Esophagus squamous epithelium (tissue), 5 donors: ENCODE data around the gene NFATC2. TPM values are rescaled to one million over a fixed set of nuclear protein-coding genes. Genes with fewer than 3 reads are reported as not detected.
A peak's percentile ranks its signal among the peaks of the same experiment; 100 is the strongest.

Experiments
- DNase-seq: peaks from one replicate; lab custom pipeline; 2025; lab: John Stamatoyannopoulos, UW
- H3K27ac ChIP-seq, 4 donors: fragments of 200-600 bp; sonication (generic); one replicate each; pipeline ENCODE4 v1.5.1; 2016 to 2019; ENCODE audit warnings: mild to moderate bottlenecking in 1 of 4
- H3K27me3 ChIP-seq, 4 donors: fragments of 200-600 bp; sonication (generic); 1 replicate in 3 of 4; 2 replicates in 1 of 4; pipeline versions ENCODE4 v1.5.1 to v1.6.0; 2017 to 2021; ENCODE audit warnings: antibody characterized with exemption in 1 of 4
- H3K36me3 ChIP-seq, 3 donors: fragments of 200-600 bp; sonication (generic); one replicate each; pipeline ENCODE4 v1.5.1; 2016 to 2019
- H3K4me1 ChIP-seq, 3 donors: fragments of 200-600 bp; sonication (generic); one replicate each; pipeline ENCODE4 v1.5.1; 2017 to 2019
- H3K4me3 ChIP-seq, 4 donors: fragments of 200-600 bp; sonication (generic); 1 replicate in 3 of 4; 2 replicates in 1 of 4; pipeline ENCODE4 v1.5.1; 2016 to 2019; ENCODE audit warnings: mild to moderate bottlenecking in 2 of 4, moderate library complexity in 1 of 4
- H3K9me3 ChIP-seq, 3 donors: fragments of 200-600 bp; sonication (generic); one replicate each; pipeline ENCODE4 v1.5.1; 2016 to 2019
- POLR2A ChIP-seq, 4 donors: fragments of 450-650 bp; IDR thresholded peaks; one replicate each; pipeline ENCODE4 v1.6.1; 2017; ENCODE audit warnings: antibody characterized with exemption in 4 of 4, mild to moderate bottlenecking in 4 of 4, moderate library complexity in 3 of 4
- WGBS, 2 donors: methylation state at CpG; one replicate each; pipeline ENCODE4 v1.1.5; 2018; 5-methylcytosine and 5-hydroxymethylcytosine counted together
- intact Hi-C: fragments of 100-400 bp; cut with DNase I; formaldehyde crosslinking; loops from one replicate; pipeline ENCODE4 v1.15.0; 2022
- total RNA-seq, 4 donors: library from RNA; depleted of rRNA; stranded (reverse); fragments of >200 nt; gene quantifications; one replicate each; pipeline ENCODE4 v1.1.0, GENCODE V29; 2016
- TF ChIP-seq, protein P1 (sequence below), 6 experiments: fragments of 450-650 bp in 4 of 6; fragments of 200-600 bp in 2 of 6; sonication (generic) in 2 of 6; IDR thresholded peaks; one replicate each; pipeline ENCODE4 v1.5.1; 2016 to 2019; ENCODE audit warnings: antibody characterized with exemption in 6 of 6, mild to moderate bottlenecking in 4 of 6, moderate library complexity in 4 of 6
- donor health status: DM: yes; HTN: yes; CAD: no.

The NFATC2 gene
- total RNA-seq, 4 donors from 2014 or later = 0.83 to 6.7 (median 1.4) TPM

DNA sequence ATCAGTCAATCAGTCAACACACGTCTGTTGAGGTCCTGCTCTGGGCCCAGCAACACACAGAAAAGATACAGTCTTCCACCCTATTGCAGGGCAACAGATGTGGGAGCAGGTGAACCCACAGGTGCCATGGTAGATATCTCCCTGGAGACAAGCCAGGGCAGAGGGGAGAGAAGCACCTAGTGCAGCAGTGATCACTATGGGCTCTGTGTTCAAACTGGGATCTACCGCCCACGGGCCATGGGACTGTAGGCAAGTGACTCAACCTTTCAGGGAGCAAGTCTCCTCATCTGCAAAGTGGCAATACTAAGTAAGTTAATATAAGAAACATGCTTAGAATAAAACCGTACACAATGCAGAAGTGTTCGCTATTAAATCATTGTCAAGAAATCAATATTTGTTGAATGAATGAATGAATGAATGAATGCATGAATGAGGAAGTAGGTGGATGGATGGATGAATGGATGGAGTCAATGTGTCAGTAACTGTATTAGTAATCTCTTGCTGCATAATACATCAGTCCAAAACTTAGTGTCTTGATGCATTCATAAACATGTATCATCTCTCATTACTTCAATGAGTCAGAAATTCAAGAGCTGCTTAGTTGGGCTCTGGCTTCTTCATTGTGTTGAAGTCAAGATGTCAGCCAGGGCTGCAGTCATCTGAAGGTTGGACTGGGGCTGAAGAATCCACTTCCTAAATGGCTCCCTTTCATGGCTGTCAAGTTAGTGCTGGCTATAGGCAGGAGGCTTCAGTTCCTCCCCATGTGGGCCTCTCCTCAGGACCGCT is 31.9 kb upstream of the NFATC2 start:
- no peak for TF ChIP-seq POLR2A (IDR thresholded peaks at IDR 0.05)
- TF ChIP-seq, protein P1, sequence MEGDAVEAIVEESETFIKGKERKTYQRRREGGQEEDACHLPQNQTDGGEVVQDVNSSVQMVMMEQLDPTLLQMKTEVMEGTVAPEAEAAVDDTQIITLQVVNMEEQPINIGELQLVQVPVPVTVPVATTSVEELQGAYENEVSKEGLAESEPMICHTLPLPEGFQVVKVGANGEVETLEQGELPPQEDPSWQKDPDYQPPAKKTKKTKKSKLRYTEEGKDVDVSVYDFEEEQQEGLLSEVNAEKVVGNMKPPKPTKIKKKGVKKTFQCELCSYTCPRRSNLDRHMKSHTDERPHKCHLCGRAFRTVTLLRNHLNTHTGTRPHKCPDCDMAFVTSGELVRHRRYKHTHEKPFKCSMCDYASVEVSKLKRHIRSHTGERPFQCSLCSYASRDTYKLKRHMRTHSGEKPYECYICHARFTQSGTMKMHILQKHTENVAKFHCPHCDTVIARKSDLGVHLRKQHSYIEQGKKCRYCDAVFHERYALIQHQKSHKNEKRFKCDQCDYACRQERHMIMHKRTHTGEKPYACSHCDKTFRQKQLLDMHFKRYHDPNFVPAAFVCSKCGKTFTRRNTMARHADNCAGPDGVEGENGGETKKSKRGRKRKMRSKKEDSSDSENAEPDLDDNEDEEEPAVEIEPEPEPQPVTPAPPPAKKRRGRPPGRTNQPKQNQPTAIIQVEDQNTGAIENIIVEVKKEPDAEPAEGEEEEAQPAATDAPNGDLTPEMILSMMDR (IDR thresholded peaks at IDR 0.05) = no peak
- H3K36me3 ChIP-seq = no peaks in the 10 kb centered on the region
- H3K4me3 ChIP-seq = no peak overlapping the region
- no peak for DNase-seq
- H3K27me3 ChIP-seq = peaks cover 0 to under 1% (median 0%) of the 10 kb centered on the region in 4 donors
- H3K9me3 ChIP-seq = peaks cover 0 to 5% (median 0%) of the 10 kb centered on the region in 3 donors
- H3K27ac ChIP-seq = no peak overlapping the region
- 69 to 95% methylated on average over 3 to 5 of the region's 6 CpGs for WGBS, 2 donors
- H3K4me1 ChIP-seq = peaks cover 5 to 26% (median 8%) of the 10 kb centered on the region in 3 donors
- intact Hi-C loops = no loop called here

DNA sequence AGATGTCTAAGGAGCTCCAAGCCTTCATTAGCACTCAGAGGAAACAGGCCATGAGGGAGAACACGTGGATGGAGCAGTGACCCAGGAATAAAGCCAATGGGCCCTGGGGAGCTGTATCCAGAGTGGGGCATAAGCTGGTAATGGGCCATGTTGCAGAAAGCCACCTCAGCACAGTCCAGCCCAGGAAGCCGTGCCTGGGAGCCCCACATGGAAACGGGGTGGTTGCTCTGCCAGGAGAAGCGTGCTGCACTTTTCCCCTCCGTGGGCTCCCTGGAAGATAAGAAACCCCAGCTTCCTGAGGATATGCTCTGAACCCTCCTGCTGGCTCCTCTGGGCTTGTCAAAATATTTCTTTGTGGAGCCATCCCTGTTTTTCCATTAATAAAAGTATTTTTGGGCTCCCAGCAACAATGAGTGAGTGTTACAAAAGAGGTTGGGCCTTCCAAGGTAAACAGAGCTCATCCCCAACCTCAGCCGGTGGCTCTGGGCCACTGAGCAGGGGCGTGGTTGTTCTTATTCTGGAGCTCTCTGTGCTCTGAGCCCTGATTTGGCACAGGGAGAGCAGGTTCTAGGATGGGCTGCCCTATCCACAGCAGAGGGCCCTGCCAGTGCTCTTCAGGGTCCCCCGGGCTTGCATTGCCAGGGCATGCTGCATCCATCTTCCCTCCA is 31.2 kb upstream of the NFATC2 start:
- Histone ChIP-seq H3K4me3 (no peak overlapping the region), H3K4me1 (peaks cover 5 to 26% (median 8%) of the 10 kb centered on the region in 3 donors), H3K27me3 (peaks cover 0 to 6% (median 0%) of the 10 kb centered on the region in 4 donors), H3K36me3 (no peaks in the 10 kb centered on the region), H3K27ac (peak overlapping the region in 2 of 4 donors; percentile 43 to 48), H3K9me3 (peaks cover 0 to 5% (median 0%) of the 10 kb centered on the region in 3 donors)
- no peak for DNase-seq
- 21 to 48% methylated on average over 7 to 8 of the region's 8 CpGs for WGBS, 2 donors
- TF ChIP-seq POLR2A (IDR thresholded peaks at IDR 0.05) = no peak
- TF ChIP-seq, protein P1 (IDR thresholded peaks at IDR 0.05) = no peak
- intact Hi-C loops = no loop called here

DNA sequence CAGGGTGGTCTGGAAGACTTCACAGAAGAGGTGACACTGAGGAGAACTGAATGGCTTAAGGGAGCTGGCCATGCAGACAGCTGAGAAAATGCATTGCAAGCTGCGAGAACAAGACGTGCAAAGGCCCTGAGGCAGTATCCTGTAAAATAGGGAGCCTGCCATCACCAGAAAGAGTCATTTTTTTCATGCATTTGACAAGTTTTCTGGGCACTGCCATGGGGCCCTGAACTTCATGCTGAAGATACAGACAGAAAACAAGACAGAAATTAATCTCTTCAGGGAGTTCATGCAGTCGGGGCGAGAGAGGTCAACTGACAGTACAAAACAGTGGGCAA is 28.9 kb upstream of the NFATC2 start:
- no peak for TF ChIP-seq POLR2A (IDR thresholded peaks at IDR 0.05)
- TF ChIP-seq, protein P1 (IDR thresholded peaks at IDR 0.05) = no peak
- WGBS, 2 donors = 85 to 94% methylated on average over 4 of the region's 4 CpGs
- H3K27ac ChIP-seq = no peak overlapping the region
- peaks cover 5 to 26% (median 8%) of the 10 kb centered on the region in 3 donors for H3K4me1 ChIP-seq
- peaks cover 0 to 5% (median 0%) of the 10 kb centered on the region in 3 donors for H3K9me3 ChIP-seq
- H3K27me3 ChIP-seq = peaks cover 0 to 10% (median 0%) of the 10 kb centered on the region in 4 donors
- no peak for DNase-seq
- H3K4me3 ChIP-seq = no peak overlapping the region
- intact Hi-C loops = no loop called here
- no peaks in the 10 kb centered on the region for H3K36me3 ChIP-seq

DNA sequence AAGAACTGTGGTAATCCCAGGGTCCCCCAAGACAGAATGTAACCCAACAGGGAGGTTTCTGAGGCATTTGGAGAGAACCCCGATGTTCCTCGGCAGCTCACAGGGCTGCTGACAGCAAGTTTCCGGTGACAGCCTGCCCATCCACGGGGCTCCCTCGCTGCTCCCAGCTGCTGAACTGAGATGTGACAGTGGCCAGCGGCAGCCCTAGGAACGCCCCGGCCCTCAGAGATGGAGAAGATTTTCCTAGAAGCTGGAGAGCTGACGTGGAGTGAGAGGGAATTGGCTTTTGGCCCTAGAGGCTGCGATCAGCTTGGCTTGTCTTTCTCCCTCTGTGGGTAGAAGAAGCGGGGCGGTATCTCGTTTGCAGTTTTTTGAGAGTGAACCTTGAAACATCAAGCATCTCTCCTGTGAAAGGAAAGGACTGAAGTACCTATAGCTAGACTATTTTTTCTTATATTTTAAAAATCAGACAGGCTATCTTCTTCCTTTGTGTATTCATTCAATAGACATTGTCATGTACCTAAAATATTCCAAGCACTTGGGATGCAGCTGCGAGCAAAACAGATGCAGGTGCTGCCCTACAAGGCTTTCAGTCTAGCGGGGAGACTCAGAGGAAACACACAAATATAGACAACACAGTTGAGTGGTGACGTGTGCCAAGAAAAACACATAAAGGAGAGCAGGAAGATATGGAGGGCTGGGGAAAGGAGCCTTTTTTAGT is 28.4 kb upstream of the NFATC2 start:
- H3K27me3 ChIP-seq = peaks cover 0 to 15% (median 0%) of the 10 kb centered on the region in 4 donors
- H3K27ac ChIP-seq = peak overlapping the region in 1 of 4 donors; percentile 37
- TF ChIP-seq, protein P1 (IDR thresholded peaks at IDR 0.05) = no peak
- no peak for TF ChIP-seq POLR2A (IDR thresholded peaks at IDR 0.05)
- H3K4me3 ChIP-seq = no peak overlapping the region
- DNase-seq = no peak
- H3K36me3 ChIP-seq = no peaks in the 10 kb centered on the region
- peaks cover 0 to 5% (median 0%) of the 10 kb centered on the region in 3 donors for H3K9me3 ChIP-seq
- H3K4me1 ChIP-seq = peaks cover 5 to 29% (median 8%) of the 10 kb centered on the region in 3 donors
- WGBS, 2 donors = 52 to 57% methylated on average over 10 of the region's 16 CpGs
- intact Hi-C loops = no loop called here
